ENCODE results near the gene TBC1D19. TPM values are rescaled to one million over a fixed set of nuclear protein-coding genes. Genes with fewer than 3 reads are reported as not detected.

Gene TBC1D19
- total and polyA plus RNA-seq, 2 donors from 2014 or later = 10.8 to 19.1 TPM

DNA sequence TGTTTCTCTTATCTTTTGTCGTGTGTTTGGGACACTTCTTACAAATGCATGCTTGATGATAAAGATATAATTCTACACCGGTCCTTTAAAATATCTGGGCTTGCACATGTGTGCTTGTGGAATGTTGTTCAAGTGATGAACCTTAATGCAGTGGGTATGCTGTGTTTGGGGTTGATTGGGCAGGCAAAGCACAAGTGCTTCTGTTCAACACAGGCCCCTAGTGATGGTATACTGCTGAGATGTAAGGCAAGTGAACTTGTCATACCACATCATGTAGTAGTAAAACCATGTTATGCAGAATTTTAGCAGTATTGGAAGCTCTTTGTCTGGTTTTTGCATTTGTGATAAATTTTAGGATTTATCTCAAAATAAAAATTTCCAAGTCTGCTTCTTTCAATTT is 23.9 kb downstream of the TBC1D19 start:
- Histone ChIP-seq H3K4me1 (ENCODE audit: control insufficient read depth in 2 of 3, insufficient read depth in 2 of 3, low read depth in 1 of 3, low read length in 3 of 3) (no peaks in the 10 kb centered on the region), H3K9me3 (ENCODE audit: control insufficient read depth in 2 of 3, insufficient read depth in 1 of 3, low read length in 3 of 3) (no peaks in the 10 kb centered on the region), H3K27me3 (ENCODE audit: control insufficient read depth, insufficient read depth, low read length) (no peaks in the 10 kb centered on the region), H3K4me3 (ENCODE audit: low read length in 3 of 3) (no peak overlapping the region), H3K36me3 (ENCODE audit: control insufficient read depth in 2 of 3, insufficient read depth in 3 of 3, low read length in 3 of 3) (no peaks in the 10 kb centered on the region), H3K27ac (ENCODE audit: low read depth in 2 of 2, low read length in 2 of 2) (no peak overlapping the region), H3K9ac (ENCODE audit: low read length in 3 of 3) (no peak overlapping the region)
- intact Hi-C loops (cut with DNase I) = no loop called here
- TF ChIP-seq, protein P1, sequence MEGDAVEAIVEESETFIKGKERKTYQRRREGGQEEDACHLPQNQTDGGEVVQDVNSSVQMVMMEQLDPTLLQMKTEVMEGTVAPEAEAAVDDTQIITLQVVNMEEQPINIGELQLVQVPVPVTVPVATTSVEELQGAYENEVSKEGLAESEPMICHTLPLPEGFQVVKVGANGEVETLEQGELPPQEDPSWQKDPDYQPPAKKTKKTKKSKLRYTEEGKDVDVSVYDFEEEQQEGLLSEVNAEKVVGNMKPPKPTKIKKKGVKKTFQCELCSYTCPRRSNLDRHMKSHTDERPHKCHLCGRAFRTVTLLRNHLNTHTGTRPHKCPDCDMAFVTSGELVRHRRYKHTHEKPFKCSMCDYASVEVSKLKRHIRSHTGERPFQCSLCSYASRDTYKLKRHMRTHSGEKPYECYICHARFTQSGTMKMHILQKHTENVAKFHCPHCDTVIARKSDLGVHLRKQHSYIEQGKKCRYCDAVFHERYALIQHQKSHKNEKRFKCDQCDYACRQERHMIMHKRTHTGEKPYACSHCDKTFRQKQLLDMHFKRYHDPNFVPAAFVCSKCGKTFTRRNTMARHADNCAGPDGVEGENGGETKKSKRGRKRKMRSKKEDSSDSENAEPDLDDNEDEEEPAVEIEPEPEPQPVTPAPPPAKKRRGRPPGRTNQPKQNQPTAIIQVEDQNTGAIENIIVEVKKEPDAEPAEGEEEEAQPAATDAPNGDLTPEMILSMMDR (IDR thresholded peaks at IDR 0.05; ENCODE audit: borderline replicate concordance, extremely low read depth, insufficient read depth) = no peak
- no peak for DNase-seq
- FAIRE-seq = no peak

DNA sequence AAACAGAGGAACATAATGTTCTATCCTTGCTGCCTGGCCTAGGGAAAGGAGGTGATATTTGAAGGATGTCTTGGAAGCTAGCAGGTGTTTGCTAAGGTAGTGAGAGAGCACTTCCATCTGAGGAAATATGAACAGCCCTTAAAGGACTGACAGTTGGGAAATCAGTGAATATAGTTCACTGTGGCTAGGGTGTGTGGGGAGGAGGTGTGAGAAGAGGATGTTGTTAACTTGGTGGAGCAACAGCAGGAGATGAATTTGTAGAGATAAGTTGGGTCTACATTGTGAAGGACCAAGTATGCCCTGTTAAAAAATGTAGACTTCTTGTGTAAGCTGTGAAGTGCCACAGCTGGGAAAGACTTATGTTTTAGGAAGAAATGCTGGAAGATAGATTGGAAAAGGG is 25.5 kb downstream of the TBC1D19 start:
- H3K4me3 ChIP-seq (ENCODE audit: low read length in 3 of 3) = no peak overlapping the region
- H3K36me3 ChIP-seq (ENCODE audit: control insufficient read depth in 2 of 3, insufficient read depth in 3 of 3, low read length in 3 of 3) = no peaks in the 10 kb centered on the region
- H3K9me3 ChIP-seq (ENCODE audit: control insufficient read depth in 2 of 3, insufficient read depth in 1 of 3, low read length in 3 of 3) = no peaks in the 10 kb centered on the region
- H3K4me1 ChIP-seq (ENCODE audit: control insufficient read depth in 2 of 3, insufficient read depth in 2 of 3, low read depth in 1 of 3, low read length in 3 of 3) = no peaks in the 10 kb centered on the region
- H3K27me3 ChIP-seq (ENCODE audit: control insufficient read depth, insufficient read depth, low read length) = no peaks in the 10 kb centered on the region
- H3K27ac ChIP-seq (ENCODE audit: low read depth in 2 of 2, low read length in 2 of 2) = no peak overlapping the region
- intact Hi-C loops (cut with DNase I) = no loop called here
- TF ChIP-seq, protein P1 (IDR thresholded peaks at IDR 0.05; ENCODE audit: borderline replicate concordance, extremely low read depth, insufficient read depth) = no peak
- DNase-seq (no peak), FAIRE-seq (no peak)
- no peak overlapping the region for H3K9ac ChIP-seq (ENCODE audit: low read length in 3 of 3)

DNA sequence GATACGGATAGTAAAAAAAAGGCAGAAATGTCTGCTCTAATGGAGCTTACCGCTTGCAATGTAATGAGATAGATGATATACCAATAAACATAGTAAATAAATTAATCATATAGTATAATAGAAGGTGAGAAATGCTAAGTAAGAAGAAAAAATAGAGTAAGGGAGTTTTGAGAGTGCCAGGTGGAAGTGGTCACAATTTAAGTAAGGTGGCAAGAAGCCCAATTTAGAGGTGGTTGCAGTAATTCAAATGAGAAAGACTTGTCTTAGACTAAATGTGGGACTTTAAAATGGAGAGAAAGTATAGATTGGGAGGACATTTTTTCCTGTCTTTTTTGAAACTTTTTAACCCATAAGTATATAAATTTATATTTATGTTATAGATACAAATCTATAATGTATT is 26.0 kb downstream of the TBC1D19 start:
- TF ChIP-seq, protein P1 (IDR thresholded peaks at IDR 0.05; ENCODE audit: borderline replicate concordance, extremely low read depth, insufficient read depth) = no peak
- no peaks in the 10 kb centered on the region for H3K4me1 ChIP-seq (ENCODE audit: control insufficient read depth in 2 of 3, insufficient read depth in 2 of 3, low read depth in 1 of 3, low read length in 3 of 3)
- intact Hi-C loops (cut with DNase I) = no loop called here
- no peaks in the 10 kb centered on the region for H3K9me3 ChIP-seq (ENCODE audit: control insufficient read depth in 2 of 3, insufficient read depth in 1 of 3, low read length in 3 of 3)
- no peaks in the 10 kb centered on the region for H3K36me3 ChIP-seq (ENCODE audit: control insufficient read depth in 2 of 3, insufficient read depth in 3 of 3, low read length in 3 of 3)
- FAIRE-seq = no peak
- DNase-seq = no peak
- H3K4me3 ChIP-seq (ENCODE audit: low read length in 3 of 3) = no peak overlapping the region
- H3K27me3 ChIP-seq (ENCODE audit: control insufficient read depth, insufficient read depth, low read length) = no peaks in the 10 kb centered on the region
- H3K27ac ChIP-seq (ENCODE audit: low read depth in 2 of 2, low read length in 2 of 2) = no peak overlapping the region
- no peak overlapping the region for H3K9ac ChIP-seq (ENCODE audit: low read length in 3 of 3)

DNA sequence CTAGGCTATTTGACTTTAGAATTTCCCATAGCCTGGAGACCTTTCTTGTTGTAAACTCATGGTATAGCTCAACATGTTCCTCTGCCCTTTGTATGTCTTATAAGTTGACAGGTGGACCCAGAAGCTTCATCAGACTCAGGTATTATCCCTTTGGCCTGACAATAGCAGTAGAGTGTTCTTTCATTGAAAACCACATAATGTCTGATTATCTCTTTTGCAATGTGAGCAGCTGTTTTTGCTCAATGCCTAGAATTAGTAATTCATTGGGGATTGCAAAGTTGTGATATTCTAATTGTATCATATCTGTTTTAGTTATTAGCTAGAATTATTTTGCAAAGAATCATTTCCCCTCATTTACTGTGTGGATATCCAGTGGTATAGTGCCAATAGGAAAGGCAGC is 27.5 kb downstream of the TBC1D19 start:
- intact Hi-C loops (cut with DNase I) = no loop called here
- no peaks in the 10 kb centered on the region for H3K36me3 ChIP-seq (ENCODE audit: control insufficient read depth in 2 of 3, insufficient read depth in 3 of 3, low read length in 3 of 3)
- H3K9me3 ChIP-seq (ENCODE audit: control insufficient read depth in 2 of 3, insufficient read depth in 1 of 3, low read length in 3 of 3) = no peaks in the 10 kb centered on the region
- H3K9ac ChIP-seq (ENCODE audit: low read length in 3 of 3) = no peak overlapping the region
- TF ChIP-seq, protein P1 (IDR thresholded peaks at IDR 0.05; ENCODE audit: borderline replicate concordance, extremely low read depth, insufficient read depth) = no peak
- no peaks in the 10 kb centered on the region for H3K27me3 ChIP-seq (ENCODE audit: control insufficient read depth, insufficient read depth, low read length)
- no peak overlapping the region for H3K4me3 ChIP-seq (ENCODE audit: low read length in 3 of 3)
- FAIRE-seq (no peak), DNase-seq (no peak)
- H3K4me1 ChIP-seq (ENCODE audit: control insufficient read depth in 2 of 3, insufficient read depth in 2 of 3, low read depth in 1 of 3, low read length in 3 of 3) = no peaks in the 10 kb centered on the region
- no peak overlapping the region for H3K27ac ChIP-seq (ENCODE audit: low read depth in 2 of 2, low read length in 2 of 2)
